Memory B cell (primary cell): ENCODE results near the gene NALCN.

Source experiments
- ATAC-seq: fragments of 150-1000 bp; cut with Tn5 transposase; 2 replicates; pipeline ENCODE4 v1.10.0; 2021; ENCODE audit warnings: low read depth, mild to moderate bottlenecking, moderate library complexity
- DNase-seq, 2 donors: peaks; one replicate each; pipeline ENCODE4 v3.0.0; 2022; ENCODE audit warnings: low spot score in 2 of 2
- H3K27ac Mint-ChIP-seq: one replicate; pipeline ENCODE4 v1.8.0; 2022; ENCODE audit warnings: mild to moderate bottlenecking, moderate library complexity, mixed read lengths
- H3K27me3 Mint-ChIP-seq: one replicate; pipeline ENCODE4 v1.8.0; 2022; ENCODE audit warnings: mixed read lengths
- H3K36me3 Mint-ChIP-seq: one replicate; pipeline ENCODE4 v1.8.0; 2022; ENCODE audit warnings: mild to moderate bottlenecking, mixed read lengths
- H3K4me1 Mint-ChIP-seq: one replicate; pipeline ENCODE4 v1.8.0; 2022; ENCODE audit warnings: mixed read lengths
- H3K4me3 Mint-ChIP-seq: one replicate; pipeline ENCODE4 v1.8.0; 2022; ENCODE audit warnings: mild to moderate bottlenecking, moderate library complexity, mixed read lengths
- H3K9me3 Mint-ChIP-seq: one replicate; pipeline ENCODE4 v1.8.0; 2022; ENCODE audit warnings: mixed read lengths

Gene NALCN

GRCh38 chr13:101264931-101265330, 151.4 kb downstream of the NALCN start:
- no peak overlapping the region for H3K4me3 Mint-ChIP-seq
- H3K9me3 Mint-ChIP-seq = no peaks in the 10 kb centered on the region
- no peaks in the 10 kb centered on the region for H3K36me3 Mint-ChIP-seq
- H3K27me3 Mint-ChIP-seq = no peaks in the 10 kb centered on the region
- ATAC-seq = no peak
- H3K4me1 Mint-ChIP-seq = no peaks in the 10 kb centered on the region
- DNase-seq = no peak
- H3K27ac Mint-ChIP-seq = no peak overlapping the region

DNA sequence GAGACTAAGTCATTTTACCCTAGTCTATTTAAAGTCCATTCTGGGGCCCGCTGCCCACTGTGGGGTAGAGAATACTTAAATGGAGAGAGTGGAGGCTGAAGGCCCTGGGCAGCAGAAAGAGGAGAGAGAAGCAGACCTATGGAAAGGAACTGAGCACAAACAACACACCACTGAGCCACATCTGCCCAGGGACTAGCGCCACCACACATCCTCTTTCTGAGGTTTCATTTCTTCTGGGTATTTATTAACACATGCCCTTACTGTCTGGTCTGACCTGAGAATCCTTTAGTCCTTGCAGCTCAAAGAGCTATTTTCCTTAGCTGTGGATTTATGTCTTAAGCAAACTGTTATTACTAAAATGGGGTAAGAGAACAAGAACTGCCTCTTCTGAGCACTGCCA, 154.0 kb downstream of the NALCN start:
- no peaks in the 10 kb centered on the region for H3K4me1 Mint-ChIP-seq
- no peaks in the 10 kb centered on the region for H3K27me3 Mint-ChIP-seq
- DNase-seq (no peak), ATAC-seq (no peak)
- H3K36me3 Mint-ChIP-seq = no peaks in the 10 kb centered on the region
- no peak overlapping the region for H3K4me3 Mint-ChIP-seq
- H3K27ac Mint-ChIP-seq = no peak overlapping the region
- H3K9me3 Mint-ChIP-seq = no peaks in the 10 kb centered on the region

DNA sequence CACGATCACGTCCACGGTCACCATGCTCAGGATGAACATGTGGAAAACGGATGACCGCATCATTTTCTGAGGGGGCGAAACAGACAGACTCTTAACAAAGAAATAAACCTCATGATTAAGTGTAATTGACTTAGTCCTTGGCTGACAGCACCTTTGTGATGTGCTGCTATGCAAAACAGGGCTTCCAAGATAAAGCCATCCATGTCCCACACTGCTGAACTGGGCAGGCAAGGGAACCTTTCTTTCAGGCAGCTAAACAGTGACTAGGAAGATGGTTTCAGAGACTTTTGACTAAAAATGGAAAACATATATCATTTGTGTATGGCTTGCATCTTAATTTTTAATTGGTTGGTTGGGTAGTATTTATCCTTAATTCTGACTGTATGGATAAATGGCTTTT, 157.8 kb downstream of the NALCN start:
- no peak for DNase-seq
- H3K36me3 Mint-ChIP-seq = no peaks in the 10 kb centered on the region
- no peak for ATAC-seq
- H3K9me3 Mint-ChIP-seq = peaks cover 4% of the 10 kb centered on the region
- H3K27ac Mint-ChIP-seq = no peak overlapping the region
- H3K4me1 Mint-ChIP-seq = no peaks in the 10 kb centered on the region
- no peaks in the 10 kb centered on the region for H3K27me3 Mint-ChIP-seq
- no peak overlapping the region for H3K4me3 Mint-ChIP-seq

DNA sequence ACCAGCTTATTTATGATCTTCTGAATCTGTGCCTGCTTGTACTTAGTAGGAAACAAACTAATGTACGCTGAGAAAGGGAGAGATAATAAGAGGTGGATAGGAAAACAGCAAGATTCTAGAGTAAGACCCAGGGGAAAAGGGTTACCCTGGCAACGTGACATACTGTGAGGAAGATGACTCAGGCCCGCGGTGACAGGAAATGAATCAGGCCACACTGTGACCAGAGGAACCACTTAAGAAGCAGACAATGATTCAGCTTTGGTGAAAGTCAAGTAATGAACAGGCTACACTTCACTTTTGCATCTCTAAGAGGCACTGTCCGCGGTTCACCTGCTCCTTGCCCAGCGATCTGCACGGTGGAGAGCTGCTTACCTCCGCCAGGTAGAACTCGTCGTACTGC, 158.2 kb downstream of the NALCN start:
- Mint-ChIP-seq H3K9me3 (peaks cover 4% of the 10 kb centered on the region), H3K27me3 (no peaks in the 10 kb centered on the region), H3K36me3 (no peaks in the 10 kb centered on the region), H3K4me1 (no peaks in the 10 kb centered on the region), H3K4me3 (no peak overlapping the region), H3K27ac (no peak overlapping the region)
- DNase-seq (no peak), ATAC-seq (peak; percentile 21)

GRCh38 chr13:101248739-101249514, 167.4 kb downstream of the NALCN start:
- no peak overlapping the region for H3K4me3 Mint-ChIP-seq
- H3K4me1 Mint-ChIP-seq = no peaks in the 10 kb centered on the region
- DNase-seq = no peak
- no peaks in the 10 kb centered on the region for H3K27me3 Mint-ChIP-seq
- ATAC-seq = no peak
- peaks cover 4% of the 10 kb centered on the region for H3K9me3 Mint-ChIP-seq
- H3K27ac Mint-ChIP-seq = no peak overlapping the region
- no peaks in the 10 kb centered on the region for H3K36me3 Mint-ChIP-seq

DNA sequence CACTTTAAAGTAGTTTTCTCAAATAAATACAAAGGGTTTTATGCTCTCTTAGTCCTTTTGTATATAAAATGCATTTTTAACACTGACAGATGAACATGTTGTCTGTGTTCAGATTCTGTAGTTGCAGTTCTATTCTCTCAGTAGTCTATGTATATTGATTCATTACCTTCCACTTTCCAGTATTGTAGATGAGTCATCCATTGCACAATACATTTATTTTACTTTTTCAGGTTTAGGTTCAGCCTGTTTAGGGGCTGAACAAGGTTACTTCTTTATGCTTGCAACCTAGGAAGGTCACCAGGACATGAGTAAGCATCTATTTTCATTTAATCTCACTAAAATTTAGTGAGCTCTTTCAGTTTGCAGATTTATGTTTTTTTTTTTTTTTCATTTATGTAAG, 173.6 kb downstream of the NALCN start:
- H3K27me3 Mint-ChIP-seq = no peaks in the 10 kb centered on the region
- no peaks in the 10 kb centered on the region for H3K36me3 Mint-ChIP-seq
- DNase-seq (no peak), ATAC-seq (no peak)
- H3K4me1 Mint-ChIP-seq = no peaks in the 10 kb centered on the region
- no peak overlapping the region for H3K27ac Mint-ChIP-seq
- no peaks in the 10 kb centered on the region for H3K9me3 Mint-ChIP-seq
- H3K4me3 Mint-ChIP-seq = no peak overlapping the region

- DNase-seq = no peak
- no peaks in the 10 kb centered on the region for H3K4me1 Mint-ChIP-seq
Measured at GRCh38 chr13:101238555-101238954, 177.8 kb downstream of the NALCN start.

GRCh38 chr13:101231751-101232428, 184.4 kb downstream of the NALCN start:
- Mint-ChIP-seq H3K27me3 (peaks cover 2% of the 10 kb centered on the region), H3K4me1 (no peaks in the 10 kb centered on the region), H3K9me3 (peaks cover 3% of the 10 kb centered on the region), H3K4me3 (no peak overlapping the region), H3K27ac (no peak overlapping the region), H3K36me3 (no peaks in the 10 kb centered on the region)
- ATAC-seq (no peak), DNase-seq (no peak)

More at GRCh38 chr13:101238555-101238954, 177.8 kb downstream of the NALCN start:
- no peak overlapping the region for H3K27ac Mint-ChIP-seq
- no peaks in the 10 kb centered on the region for H3K36me3 Mint-ChIP-seq
- H3K27me3 Mint-ChIP-seq = no peaks in the 10 kb centered on the region
- H3K9me3 Mint-ChIP-seq = peaks cover 2% of the 10 kb centered on the region
- no peak for ATAC-seq
- no peak overlapping the region for H3K4me3 Mint-ChIP-seq

- H3K27ac Mint-ChIP-seq = no peak overlapping the region
- H3K36me3 Mint-ChIP-seq = no peaks in the 10 kb centered on the region
- DNase-seq (no peak), ATAC-seq (no peak)
- no peaks in the 10 kb centered on the region for H3K4me1 Mint-ChIP-seq
- peaks cover 5% of the 10 kb centered on the region for H3K9me3 Mint-ChIP-seq
- no peak overlapping the region for H3K4me3 Mint-ChIP-seq
- H3K27me3 Mint-ChIP-seq = peaks cover 2% of the 10 kb centered on the region
Measured at GRCh38 chr13:101230271-101230890, 185.9 kb downstream of the NALCN start.

DNA sequence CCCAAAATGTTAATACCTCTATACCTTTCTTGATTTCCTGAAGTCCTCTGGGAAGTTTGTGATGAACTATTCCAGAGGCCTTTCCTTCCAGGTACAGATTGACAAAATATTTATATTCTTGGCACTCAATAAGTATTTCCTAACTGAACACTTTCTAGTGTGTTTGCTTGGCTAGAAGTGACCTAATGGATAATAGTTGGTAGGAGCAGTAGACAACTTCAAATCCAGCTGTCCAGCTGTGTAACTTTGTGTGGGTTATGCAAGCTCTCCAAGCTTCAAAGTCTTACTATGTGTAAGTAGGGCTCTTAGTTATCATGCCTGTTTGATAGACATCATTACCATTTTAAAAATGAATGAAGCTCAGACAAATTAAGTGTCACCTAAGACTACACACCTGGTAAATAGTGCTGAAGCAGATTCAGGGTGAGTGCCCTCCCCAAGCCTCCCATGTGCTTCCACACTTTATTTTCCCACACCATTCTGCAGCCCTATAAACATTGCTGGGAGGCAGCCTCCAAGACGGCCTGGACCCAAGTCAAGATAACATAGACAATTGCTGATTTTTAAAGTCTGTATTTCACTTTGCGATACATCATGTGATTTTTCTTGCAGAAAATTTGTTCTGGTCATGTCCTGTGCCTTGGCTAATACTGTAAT, 196.6 kb downstream of the NALCN start:
- Mint-ChIP-seq H3K27me3 (peaks cover 2% of the 10 kb centered on the region), H3K27ac (no peak overlapping the region), H3K4me3 (no peak overlapping the region), H3K4me1 (no peaks in the 10 kb centered on the region), H3K9me3 (peaks cover 3% of the 10 kb centered on the region), H3K36me3 (no peaks in the 10 kb centered on the region)
- no peak for ATAC-seq
- DNase-seq = no peak

GRCh38 chr13:101218484-101218883, 197.8 kb downstream of the NALCN start:
- Mint-ChIP-seq H3K27me3 (peaks cover 2% of the 10 kb centered on the region), H3K9me3 (peaks cover 6% of the 10 kb centered on the region), H3K4me1 (no peaks in the 10 kb centered on the region), H3K4me3 (no peak overlapping the region), H3K27ac (no peak overlapping the region), H3K36me3 (no peaks in the 10 kb centered on the region)
- ATAC-seq = no peak
- DNase-seq = no peak

DNA sequence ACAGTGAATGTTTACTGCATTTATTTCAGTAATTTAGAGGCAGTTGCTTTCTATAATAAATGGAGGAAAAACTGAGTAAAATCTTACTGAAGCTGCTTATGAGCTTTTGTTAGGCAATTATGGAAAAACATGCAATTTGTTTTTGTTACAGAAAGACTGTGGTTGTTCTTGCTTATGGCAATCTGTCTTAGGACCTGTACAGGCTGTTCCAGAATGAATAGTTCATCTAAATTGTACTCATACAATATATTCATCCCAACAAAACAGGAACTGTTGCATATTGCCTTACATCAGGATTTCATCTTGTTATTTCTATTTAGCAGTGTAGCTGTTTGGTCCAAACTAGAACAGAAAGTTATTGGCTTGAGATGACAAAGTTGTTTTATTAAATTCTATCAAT, 199.2 kb downstream of the NALCN start:
- Mint-ChIP-seq H3K27me3 (peaks cover 2% of the 10 kb centered on the region), H3K27ac (no peak overlapping the region), H3K4me1 (no peaks in the 10 kb centered on the region), H3K36me3 (no peaks in the 10 kb centered on the region), H3K9me3 (peaks cover 9% of the 10 kb centered on the region), H3K4me3 (no peak overlapping the region)
- ATAC-seq = no peak
- DNase-seq = no peak

GRCh38 chr13:101211261-101211660, 205.0 kb downstream of the NALCN start:
- Mint-ChIP-seq H3K36me3 (no peaks in the 10 kb centered on the region), H3K27ac (no peak overlapping the region), H3K4me3 (no peak overlapping the region), H3K27me3 (no peaks in the 10 kb centered on the region), H3K4me1 (no peaks in the 10 kb centered on the region), H3K9me3 (peaks cover 10% of the 10 kb centered on the region)
- ATAC-seq (no peak), DNase-seq (no peak)

GRCh38 chr13:101210774-101211173, 205.5 kb downstream of the NALCN start:
- DNase-seq (no peak), ATAC-seq (no peak)
- Mint-ChIP-seq H3K4me3 (no peak overlapping the region), H3K27ac (no peak overlapping the region), H3K27me3 (no peaks in the 10 kb centered on the region), H3K36me3 (no peaks in the 10 kb centered on the region), H3K4me1 (no peaks in the 10 kb centered on the region), H3K9me3 (peaks cover 10% of the 10 kb centered on the region)
